Upper lobe of right lung (tissue), 1 donor: ENCODE results near the gene B3GNT5. TPM values are rescaled to one million over a fixed set of nuclear protein-coding genes. Genes with fewer than 3 reads are reported as not detected.

ENCODE experiments used
- ATAC-seq: fragments of 200-7000 bp; cut with Tn5 transposase; one replicate; pipeline ENCODE4 v1.9.1; 2020; ENCODE audit warnings: mild to moderate bottlenecking, moderate library complexity
- DNase-seq: peaks from one replicate; pipeline ENCODE4 v3.0.0-alpha.2; 2020
- H3K27ac ChIP-seq: fragments of 200-600 bp; one replicate; pipeline ENCODE4 v1.8.0; 2022
- H3K27me3 ChIP-seq: fragments of 200-600 bp; one replicate; pipeline ENCODE4 v1.8.0; 2022; ENCODE audit warnings: mild to moderate bottlenecking
- H3K36me3 ChIP-seq: fragments of 200-600 bp; one replicate; pipeline ENCODE4 v1.8.0; 2022
- H3K4me1 ChIP-seq: fragments of 200-600 bp; one replicate; pipeline ENCODE4 v1.8.0; 2022
- H3K4me3 ChIP-seq: fragments of 200-600 bp; one replicate; pipeline ENCODE4 v1.8.0; 2022; ENCODE audit warnings: mild to moderate bottlenecking
- H3K9me3 ChIP-seq: fragments of 200-600 bp; one replicate; pipeline ENCODE4 v1.8.0; 2022
- CTCF ChIP-seq: fragments of 200-600 bp; IDR thresholded peaks from one replicate; pipeline ENCODE4 v1.8.0; 2022; ENCODE audit warnings: antibody characterized with exemption
- intact Hi-C: fragments of 100-400 bp; cut with DNase I; formaldehyde crosslinking; loops from one replicate; pipeline ENCODE4 v1.11.0; 2022
- total RNA-seq: library from RNA; stranded (reverse); fragmentation: NEBNext Ultra II Directional; extraction: Animal tissue kit (Norgen Biotek cat#: 25700); gene quantifications from one replicate; pipeline ENCODE4 v1.2.1, GENCODE V29; 2021
- donor health status: DM: no; HTN: yes; CAD: no; lungs with severe emphysema.

Gene B3GNT5
- total RNA-seq, 1 donor from 2014 or later, result 31.0 TPM

GRCh38 chr3:183247011-183247589 lies 6.0 kb upstream of the B3GNT5 start:
- TF ChIP-seq CTCF, result no peak
- Histone ChIP-seq H3K27me3 (no peaks in the 10 kb centered on the region), H3K4me3 (no peak overlapping the region), H3K4me1 (no peaks in the 10 kb centered on the region), H3K27ac (no peak overlapping the region), H3K36me3 (no peaks in the 10 kb centered on the region), H3K9me3 (peaks cover 5% of the 10 kb centered on the region)
- DNase-seq (no peak), ATAC-seq (no peak)
- intact Hi-C loops, result no loop called here

DNA sequence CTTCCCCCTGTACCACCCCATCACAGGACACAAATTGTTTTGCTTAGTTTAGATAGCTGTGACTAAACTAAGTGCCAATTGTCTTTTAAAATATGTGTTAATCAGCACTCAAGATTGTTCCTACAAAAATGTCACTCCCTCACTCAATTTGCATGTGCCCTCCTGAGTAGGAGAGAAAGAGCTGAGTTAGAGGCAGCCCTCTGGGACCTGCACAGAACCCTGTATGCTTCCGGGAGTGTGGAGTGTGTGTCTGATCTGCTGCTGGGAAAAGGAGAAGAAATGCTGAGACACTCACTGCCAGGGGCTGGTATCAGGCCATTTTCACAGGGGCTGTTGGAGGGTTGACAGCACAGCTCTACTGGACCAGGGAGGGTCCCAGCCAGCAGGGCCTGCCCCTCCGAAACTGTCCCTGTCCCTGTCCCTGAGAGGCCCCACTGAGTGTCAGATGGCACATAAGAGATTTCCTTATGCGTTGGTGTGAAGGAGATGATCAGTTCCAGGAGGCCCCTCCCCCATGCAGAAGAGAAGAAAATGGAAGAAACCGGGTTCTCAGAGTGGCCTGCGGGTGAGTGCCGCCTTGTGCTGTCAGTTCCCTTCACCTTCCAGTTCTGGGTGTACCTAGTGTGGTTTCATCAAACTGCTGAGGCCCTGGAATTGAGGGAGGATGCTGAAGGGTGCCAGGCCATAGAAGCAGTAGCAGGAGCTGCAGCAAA lies 3.9 kb upstream of the B3GNT5 start:
- Histone ChIP-seq H3K27ac (no peak overlapping the region), H3K4me1 (peaks cover 6% of the 10 kb centered on the region), H3K9me3 (no peaks in the 10 kb centered on the region), H3K36me3 (no peaks in the 10 kb centered on the region), H3K4me3 (no peak overlapping the region), H3K27me3 (no peaks in the 10 kb centered on the region)
- intact Hi-C loops, result no loop called here
- ATAC-seq (no peak), DNase-seq (no peak)
- TF ChIP-seq CTCF, result no peak

GRCh38 chr3:183252118-183252782 lies 803 bp upstream of the B3GNT5 start:
- Histone ChIP-seq H3K4me3 (no peak overlapping the region), H3K4me1 (peaks cover 6% of the 10 kb centered on the region), H3K36me3 (no peaks in the 10 kb centered on the region), H3K27me3 (no peaks in the 10 kb centered on the region), H3K9me3 (no peaks in the 10 kb centered on the region), H3K27ac (peak overlapping the region; percentile 90)
- DNase-seq (no peak), ATAC-seq (no peak)
- no peak for TF ChIP-seq CTCF
- intact Hi-C loops, result no loop called here

- Histone ChIP-seq H3K27ac (peak overlapping the region; percentile 90), H3K27me3 (no peaks in the 10 kb centered on the region), H3K4me1 (peaks cover 6% of the 10 kb centered on the region), H3K4me3 (peak overlapping the region; percentile 81), H3K9me3 (no peaks in the 10 kb centered on the region), H3K36me3 (no peaks in the 10 kb centered on the region)
- intact Hi-C loops, result no loop called here
- TF ChIP-seq CTCF, result no peak
- peak; percentile 72 for ATAC-seq
- DNase-seq, result peak; percentile 91
Measured at GRCh38 chr3:183253528-183254486, 754 bp downstream of the B3GNT5 start.
